Gastrocnemius medialis (tissue), 4 donors: ENCODE data around the gene TMEM235.

Source experiments
- CTCF ChIP-seq, 5 experiments: fragments of 450-650 bp in 3 of 5; fragments of 200-600 bp in 2 of 5; sonication (generic) in 2 of 5; IDR thresholded peaks in 4 of 5; conservative IDR thresholded peaks in 1 of 5; 1 replicate in 4 of 5; 2 replicates in 1 of 5; pipeline ENCODE4 v1.5.1; 2016 to 2019; ENCODE audit warnings: antibody characterized with exemption in 5 of 5, mild to moderate bottlenecking in 3 of 5, moderate library complexity in 3 of 5
- POLR2A ChIP-seq, 2 donors: fragments of 450-650 bp; IDR thresholded peaks; one replicate each; pipeline ENCODE4 v1.6.1; 2017; ENCODE audit warnings: antibody characterized with exemption in 2 of 2, mild to moderate bottlenecking in 2 of 2, moderate library complexity in 2 of 2

- TF ChIP-seq CTCF (IDR thresholded peaks at IDR 0.05 in 4 of 5, conservative IDR thresholded peaks at IDR 0.05 in 1 of 5) (no peak), POLR2A (IDR thresholded peaks at IDR 0.05) (no peak)
Measured at GRCh38 chr17:78275355-78275754, 43.9 kb downstream of the TMEM235 start.
